H1 (cell line): ENCODE measurements around the gene CCDC171. TPM values are rescaled to one million over a fixed set of nuclear protein-coding genes. Genes with fewer than 3 reads are reported as not detected.

Experiments
- CTCF ChIA-PET: fragments of 300-600 bp; sonication (Branson Sonifier 250); formaldehyde crosslinking; loops from one replicate; lab custom pipeline; 2021; ENCODE audit not compliant: partially characterized antibody; lab: Charles Lee
- POLR2A ChIA-PET: fragments of 300-600 bp; sonication (Branson Sonifier 250); formaldehyde crosslinking; loops from one replicate; lab custom pipeline; 2021; ENCODE audit warnings: inconsistent platforms; ENCODE audit not compliant: partially characterized antibody; lab: Charles Lee
- DNase-seq, 2 experiments: peaks; one replicate each; pipeline versions ENCODE4 v3.0.0 to v3.0.0-alpha.2; 2010 to 2022; ENCODE audit warnings: low spot score in 2 of 2, low read depth in 1 of 2, mixed read lengths in 1 of 2
- FAIRE-seq: peaks from 2 replicates; lab custom pipeline; 2011; peaks lifted over from hg19 to GRCh38; lab: Jason Lieb, UNC
- H2AFZ ChIP-seq: 2 replicates; pipeline ENCODE4 v1.8.1; 2012; ENCODE audit warnings: low read length, inconsistent platforms
- H2AK5ac ChIP-seq: 2 replicates; pipeline ENCODE4 v1.6.1; 2013; ENCODE audit warnings: low read depth, low read length
- H2BK120ac ChIP-seq: replicated peaks from 2 replicates; pipeline ENCODE3; 2013; ENCODE audit warnings: low read depth, low read length, inconsistent platforms
- H2BK12ac ChIP-seq: 2 replicates; pipeline ENCODE4 v1.6.1; 2013; ENCODE audit warnings: low read depth, low read length
- H2BK15ac ChIP-seq: 2 replicates; pipeline ENCODE4 v1.6.1; 2013; ENCODE audit warnings: low read length
- H2BK20ac ChIP-seq: 2 replicates; pipeline ENCODE4 v1.6.1; 2013; ENCODE audit warnings: low read length
- H2BK5ac ChIP-seq: 2 replicates; pipeline ENCODE4 v1.6.1; 2013; ENCODE audit warnings: low read depth, low read length
- H3K14ac ChIP-seq: 2 replicates; pipeline ENCODE4 v1.6.1; 2013; ENCODE audit warnings: inconsistent platforms; ENCODE audit not compliant: insufficient read length
- H3K18ac ChIP-seq: 2 replicates; pipeline ENCODE4 v1.6.1; 2013; ENCODE audit warnings: low read length; ENCODE audit errors: extremely low read depth
- H3K23ac ChIP-seq: 2 replicates; pipeline ENCODE4 v1.6.1; 2013; ENCODE audit warnings: inconsistent platforms; ENCODE audit not compliant: insufficient read length
- H3K23me2 ChIP-seq: 2 replicates; pipeline ENCODE4 v1.6.1; 2013; ENCODE audit warnings: low read depth, low read length
- H3K27ac ChIP-seq: 2 replicates; pipeline ENCODE4 v1.6.1; 2011; ENCODE audit warnings: low read depth, low read length, inconsistent platforms
- H3K27me3 ChIP-seq, 4 experiments: replicated peaks in 1 of 4; 1 replicate in 1 of 4; 2 replicates in 3 of 4; pipeline versions ENCODE4 v1.6.1 to v1.8.1; 2011 to 2013; ENCODE audit warnings: low read length in 3 of 4, mild to moderate bottlenecking in 3 of 4, inconsistent platforms in 2 of 4, mixed read lengths in 2 of 4, moderate library complexity in 1 of 4; ENCODE audit not compliant: control insufficient read depth in 3 of 4, insufficient read depth in 3 of 4; ENCODE audit errors: extremely low read depth in 1 of 4
- H3K36me3 ChIP-seq, 4 experiments: 2 replicates each; pipeline versions ENCODE4 v1.6.1 to v1.8.1; 2011 to 2013; ENCODE audit warnings: mild to moderate bottlenecking in 4 of 4, low read length in 3 of 4, moderate library complexity in 2 of 4, control low read depth in 1 of 4, inconsistent platforms in 1 of 4; ENCODE audit not compliant: insufficient read depth in 4 of 4, control insufficient read depth in 2 of 4
- H3K4ac ChIP-seq: replicated peaks from 2 replicates; pipeline ENCODE3; 2013; ENCODE audit warnings: low read length, low read depth, mixed read lengths, inconsistent platforms; ENCODE audit not compliant: insufficient read length
- H3K4me1 ChIP-seq, 4 experiments: replicated peaks in 1 of 4; 1 replicate in 1 of 4; 2 replicates in 3 of 4; pipeline versions ENCODE4 v1.6.1 to v1.8.1; 2011 to 2013; ENCODE audit warnings: low read length in 3 of 4, inconsistent platforms in 2 of 4, mixed read lengths in 1 of 4; ENCODE audit not compliant: insufficient read depth in 4 of 4, control insufficient read depth in 3 of 4
- H3K4me2 ChIP-seq, 2 experiments: 2 replicates each; pipeline versions ENCODE4 v1.6.1 to v1.8.1; 2011 to 2013; ENCODE audit warnings: low read depth in 2 of 2, low read length in 2 of 2, control low read depth in 1 of 2, inconsistent platforms in 1 of 2, mild to moderate bottlenecking in 1 of 2; ENCODE audit not compliant: insufficient read depth in 1 of 2
- H3K4me3 ChIP-seq, 4 experiments: fragments of 200-600, 300-600 bp in 1 of 4; sonication (generic), shearing (Covaris generic), sonication (Bioruptor Twin) in 1 of 4; 2 replicates each; pipeline versions ENCODE4 v1.5.1 to v1.8.1; 2011 to 2016; ENCODE audit warnings: low read length in 4 of 4, low read depth in 3 of 4, control low read depth in 2 of 4, inconsistent platforms in 2 of 4, mild to moderate bottlenecking in 2 of 4, mixed read lengths in 1 of 4, moderate library complexity in 1 of 4; ENCODE audit not compliant: insufficient read depth in 2 of 4; ENCODE audit errors: extremely low read depth in 1 of 4
- H3K56ac ChIP-seq: replicated peaks from 2 replicates; pipeline ENCODE3; 2013; ENCODE audit warnings: low read depth, mild to moderate bottlenecking, mixed read lengths, low read length, inconsistent platforms; ENCODE audit not compliant: insufficient read length
- H3K79me1 ChIP-seq: 2 replicates; pipeline ENCODE4 v1.6.1; 2013; ENCODE audit warnings: low read depth, low read length, control low read depth
- H3K79me2 ChIP-seq, 2 experiments: 2 replicates each; pipeline versions ENCODE4 v1.6.1 to v1.8.1; 2012 to 2013; ENCODE audit warnings: low read length in 2 of 2, mild to moderate bottlenecking in 2 of 2, inconsistent platforms in 1 of 2; ENCODE audit not compliant: insufficient read depth in 2 of 2, control insufficient read depth in 1 of 2
- H3K9ac ChIP-seq, 4 experiments: replicated peaks in 1 of 4; 1 replicate in 1 of 4; 2 replicates in 3 of 4; pipeline versions ENCODE4 v1.6.1 to v1.8.1; 2011 to 2013; ENCODE audit warnings: low read depth in 3 of 4, low read length in 3 of 4, control low read depth in 2 of 4, mild to moderate bottlenecking in 2 of 4, moderate library complexity in 2 of 4, inconsistent platforms in 1 of 4; ENCODE audit errors: extremely low read depth in 1 of 4
- H3K9me3 ChIP-seq, 2 experiments: 2 replicates each; pipeline versions ENCODE4 v1.6.1 to v1.8.1; 2012 to 2013; ENCODE audit warnings: mild to moderate bottlenecking in 2 of 2, moderate library complexity in 2 of 2, control low read depth in 1 of 2, inconsistent platforms in 1 of 2, low read depth in 1 of 2, low read length in 1 of 2, mixed read lengths in 1 of 2; ENCODE audit not compliant: insufficient read depth in 2 of 2
- H4K20me1 ChIP-seq, 2 experiments: replicated peaks in 1 of 2; 2 replicates each; pipeline versions ENCODE3 to v1.8.1; 2011 to 2013; ENCODE audit warnings: inconsistent platforms in 2 of 2, low read length in 2 of 2, mild to moderate bottlenecking in 1 of 2; ENCODE audit not compliant: insufficient read depth in 2 of 2, control insufficient read depth in 1 of 2
- H4K5ac ChIP-seq: 2 replicates; pipeline ENCODE4 v1.6.1; 2013; ENCODE audit warnings: low read length, low read depth, mixed read lengths, inconsistent platforms; ENCODE audit not compliant: insufficient read length
- H4K8ac ChIP-seq: 2 replicates; pipeline ENCODE4 v1.8.0; 2013; ENCODE audit warnings: mild to moderate bottlenecking, moderate library complexity, low read length, inconsistent platforms; ENCODE audit not compliant: insufficient read depth; ENCODE audit errors: extremely low read depth
- H4K91ac ChIP-seq: replicated peaks from 2 replicates; pipeline ENCODE3; 2013; ENCODE audit warnings: low read length, mixed read lengths, inconsistent platforms; ENCODE audit not compliant: insufficient read length
- BCL11A ChIP-seq, 2 experiments: IDR thresholded peaks; one replicate each; pipeline ENCODE4 v1.6.1; 2011; ENCODE audit warnings: low read depth in 2 of 2, low read length in 2 of 2, mild to moderate bottlenecking in 2 of 2
- CEBPB ChIP-seq: IDR thresholded peaks from 2 replicates; pipeline ENCODE4 v1.6.1; 2012; ENCODE audit warnings: low read depth, low read length
- GABPA ChIP-seq: IDR thresholded peaks from 2 replicates; pipeline ENCODE4 v1.6.1; 2011; ENCODE audit warnings: mild to moderate bottlenecking, low read length, moderate library complexity, borderline replicate concordance; ENCODE audit not compliant: insufficient read depth
- GTF2F1 ChIP-seq: IDR thresholded peaks from 2 replicates; pipeline ENCODE4 v1.6.1; 2012; ENCODE audit warnings: low read depth, low read length, improper control_type of control experiment, borderline replicate concordance
- MAFK ChIP-seq: IDR thresholded peaks from 2 replicates; pipeline ENCODE4 v1.6.1; 2012; ENCODE audit warnings: low read depth, mild to moderate bottlenecking, improper control_type of control experiment, low read length
- POLR2A ChIP-seq, 2 experiments: IDR thresholded peaks; 1 replicate in 1 of 2; 2 replicates in 1 of 2; pipeline ENCODE4 v1.6.1; 2011; ENCODE audit warnings: low read depth in 2 of 2, low read length in 2 of 2, mild to moderate bottlenecking in 2 of 2; ENCODE audit errors: control extremely low read depth in 1 of 2
- POU5F1 ChIP-seq: IDR thresholded peaks from 2 replicates; pipeline ENCODE4 v1.6.1; 2011; ENCODE audit warnings: low read depth, mild to moderate bottlenecking, low read length, moderate library complexity
- SIX5 ChIP-seq: IDR thresholded peaks from 2 replicates; pipeline ENCODE4 v1.6.1; 2011; ENCODE audit warnings: mild to moderate bottlenecking, low read depth, low read length
- SP2 ChIP-seq: IDR thresholded peaks from 2 replicates; pipeline ENCODE4 v1.6.1; 2012; ENCODE audit warnings: mild to moderate bottlenecking, low read length, inconsistent platforms
- SUZ12 ChIP-seq: fragments of 200-600 bp; sonication (generic); IDR thresholded peaks from 2 replicates; pipeline ENCODE4 v1.6.1; 2012; ENCODE audit warnings: mild to moderate bottlenecking, inconsistent platforms, low read length, moderate library complexity, mixed read lengths
- TEAD4 ChIP-seq: IDR thresholded peaks from 2 replicates; pipeline ENCODE4 v1.6.1; 2012; ENCODE audit warnings: low read depth, low read length, inconsistent platforms, mixed read lengths
- YY1 ChIP-seq: IDR thresholded peaks from 2 replicates; pipeline ENCODE4 v1.6.1; 2011; ENCODE audit warnings: low read depth, mild to moderate bottlenecking, low read length
- ZNF274 ChIP-seq: IDR thresholded peaks from 2 replicates; pipeline ENCODE4 v1.7.0; 2012; ENCODE audit warnings: low read length, borderline replicate concordance; ENCODE audit errors: extremely low read depth
- polyA plus RNA-seq, 7 experiments: library from polyadenylated mRNA; depleted of rRNA in 3 of 7; stranded (reverse) in 5 of 7; unstranded in 2 of 7; fragments of >200 nt in 5 of 7; fragments of 200-250 nt in 2 of 7; gene quantifications; 1 replicate in 5 of 7; 2 replicates in 1 of 7; 4 replicates in 1 of 7; pipeline versions ENCODE4 v1.2.1 to v1.2.3, GENCODE V29; 2011 to 2013; ENCODE audit warnings: missing spikeins in 2 of 7, mixed read lengths in 2 of 7
- total RNA-seq: library from RNA; stranded (reverse); fragmentation: NEBNext Ultra II Directional; extraction: Animal tissue kit (Norgen Biotek cat#: 25700); gene quantifications from 2 replicates; pipeline ENCODE4 v1.2.1, GENCODE V29; 2021
- TF ChIP-seq, protein P1 (sequence below): IDR thresholded peaks from 2 replicates; pipeline ENCODE4 v1.6.1; 2012; ENCODE audit warnings: inconsistent platforms
- TF ChIP-seq, protein P2 (sequence below): IDR thresholded peaks from 2 replicates; pipeline ENCODE4 v1.6.1; 2011; ENCODE audit warnings: low read length, improper control_type of control experiment

Gene CCDC171
- total and polyA plus RNA-seq, 2 of the 8 experiments (the other 6 are each of a cell fraction or from before 2014, with no cell fraction given) = 0.83 to 2.3 TPM

DNA sequence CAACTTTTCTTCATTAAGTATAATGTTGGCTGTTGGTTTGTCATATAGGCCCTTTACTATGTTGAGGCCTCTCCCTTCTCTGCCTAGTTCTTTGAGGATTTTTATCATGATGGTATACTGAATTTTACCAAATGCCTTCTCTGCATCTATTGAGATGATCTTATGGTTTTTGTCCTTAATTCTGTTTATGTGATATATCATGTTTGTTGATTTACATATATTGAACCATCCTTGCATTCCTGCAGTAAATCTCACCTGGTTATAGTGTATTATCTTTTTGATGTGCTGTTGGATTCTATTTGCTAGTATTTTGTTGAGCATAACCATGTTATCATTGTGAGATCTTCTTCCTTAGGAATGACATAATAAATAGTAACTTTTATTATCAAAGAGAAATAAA lies 362.9 kb downstream of the CCDC171 start:
- DNase-seq = no peak

More for the DNA sequence above, 362.9 kb downstream of the CCDC171 start:
- Histone ChIP-seq H3K4me1 (no peaks in the 10 kb centered on the region), H3K36me3 (no peaks in the 10 kb centered on the region), H3K79me2 (no peaks in the 10 kb centered on the region), H4K91ac (no peak overlapping the region), H2BK12ac (no peak overlapping the region), H2AFZ (no peak overlapping the region), H3K56ac (no peak overlapping the region), H2AK5ac (no peak overlapping the region), H3K9ac (no peak overlapping the region), H3K9me3 (0 out of 4 replicates have a peak, but pooled peaks cover 0 to 2% of the 10 kb centered on the region in 2 experiments), H3K23me2 (no peaks in the 10 kb centered on the region), H3K4ac (no peak overlapping the region), H3K27me3 (no peaks in the 10 kb centered on the region), H3K14ac (no peak overlapping the region), H3K4me3 (no peak overlapping the region), H2BK15ac (no peak overlapping the region), H3K18ac (no peak overlapping the region), H2BK20ac (no peak overlapping the region), H3K4me2 (no peak overlapping the region), H3K23ac (no peak overlapping the region), H4K5ac (no peak overlapping the region), H3K79me1 (no peaks in the 10 kb centered on the region), H2BK120ac (no peak overlapping the region), H2BK5ac (no peak overlapping the region), H4K8ac (no peak overlapping the region), H3K27ac (no peak overlapping the region), H4K20me1 (no peaks in the 10 kb centered on the region)
- no peak for FAIRE-seq
- ChIA-PET POLR2A (no interaction called here), CTCF (no interaction called here)
- TF ChIP-seq SP2 (no peak), CEBPB (no peak), POU5F1 (no peak), TEAD4 (no peak), BCL11A (IDR thresholded peaks at IDR 0.05; ENCODE audit: low read depth in 2 of 2, low read length in 2 of 2) (no peak), MAFK (no peak), YY1 (no peak), GTF2F1 (no peak), SUZ12 (no peak), ZNF274 (no peak), SIX5 (no peak), POLR2A (IDR thresholded peaks at IDR 0.05; ENCODE audit: control extremely low read depth in 1 of 2, low read depth in 2 of 2, low read length in 2 of 2) (no peak), GABPA (no peak)
- TF ChIP-seq, protein P1, sequence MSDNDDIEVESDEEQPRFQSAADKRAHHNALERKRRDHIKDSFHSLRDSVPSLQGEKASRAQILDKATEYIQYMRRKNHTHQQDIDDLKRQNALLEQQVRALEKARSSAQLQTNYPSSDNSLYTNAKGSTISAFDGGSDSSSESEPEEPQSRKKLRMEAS = no peak
- TF ChIP-seq, protein P2, sequence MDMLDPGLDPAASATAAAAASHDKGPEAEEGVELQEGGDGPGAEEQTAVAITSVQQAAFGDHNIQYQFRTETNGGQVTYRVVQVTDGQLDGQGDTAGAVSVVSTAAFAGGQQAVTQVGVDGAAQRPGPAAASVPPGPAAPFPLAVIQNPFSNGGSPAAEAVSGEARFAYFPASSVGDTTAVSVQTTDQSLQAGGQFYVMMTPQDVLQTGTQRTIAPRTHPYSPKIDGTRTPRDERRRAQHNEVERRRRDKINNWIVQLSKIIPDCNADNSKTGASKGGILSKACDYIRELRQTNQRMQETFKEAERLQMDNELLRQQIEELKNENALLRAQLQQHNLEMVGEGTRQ = no peak
